ENCODE results near the gene FAAP20.

The FAAP20 gene

GRCh38 chr1:2199042-2199810 lies 4.7 kb upstream of the FAAP20 start:
- peaks cover 0 to 41% (median 35%) of the 10 kb centered on the region in 4 experiments for H3K4me1 ChIP-seq (ENCODE audit: control extremely low read depth in 1 of 4, control insufficient read depth in 4 of 4, insufficient read depth in 4 of 4, low read length in 3 of 4)
- ChIA-PET POLR2A (interaction anchor here (0.7 to 3.2 kb wide), 10 partner anchors 9 to 192 kb away, joined by 3 to 26 read pairs (median 4); partner anchors contain the start of genes MORN1, RER1 and SKI), CTCF (interaction anchor here (0.8 to 6.8 kb wide), 7 partner anchors 9 to 386 kb away, joined by 3 to 98 read pairs (median 4); no protein-coding TSS in a partner anchor)
- WGBS (ENCODE audit: insufficient coverage): 15% methylated on average over 20 of the region's 24 CpGs
- peak overlapping the region; percentile 32 to 85 (median 68) for H3K4me3 ChIP-seq (ENCODE audit: control insufficient read depth in 1 of 7, extremely low read depth in 1 of 7, insufficient read depth in 4 of 7, low read depth in 2 of 7, low read length in 6 of 7)
- H3K36me3 ChIP-seq (ENCODE audit: control insufficient read depth in 4 of 4, insufficient read depth in 4 of 4, low read length in 3 of 4): no peaks in the 10 kb centered on the region
- peak; percentile 83 to 92 (median 90) for DNase-seq
- H3K27ac ChIP-seq (ENCODE audit: insufficient read depth in 1 of 2, low read depth in 1 of 2, low read length in 2 of 2, poor library complexity in 1 of 2, severe bottlenecking in 2 of 2): peak overlapping the region; percentile 54 to 76
- H3K27me3 ChIP-seq (replicated peaks in 2 of 5; ENCODE audit: control insufficient read depth in 4 of 5, insufficient read depth in 5 of 5, low read length in 4 of 5): no peaks in the 10 kb centered on the region
- no peaks in the 10 kb centered on the region for H3K9me3 ChIP-seq (ENCODE audit: control extremely low read depth in 1 of 5, control insufficient read depth in 4 of 5, insufficient read depth in 2 of 5, low read depth in 1 of 5, low read length in 4 of 5)

- 94% methylated on average over 11 of the region's 11 CpGs for WGBS (ENCODE audit: insufficient coverage)
- Histone ChIP-seq H3K27ac (ENCODE audit: insufficient read depth in 1 of 2, low read depth in 1 of 2, low read length in 2 of 2, poor library complexity in 1 of 2, severe bottlenecking in 2 of 2) (peak overlapping the region in 1 of 2 experiments; percentile 63), H3K36me3 (ENCODE audit: control insufficient read depth in 4 of 4, insufficient read depth in 4 of 4, low read length in 3 of 4) (no peaks in the 10 kb centered on the region), H3K4me1 (ENCODE audit: control extremely low read depth in 1 of 4, control insufficient read depth in 4 of 4, insufficient read depth in 4 of 4, low read length in 3 of 4) (peaks cover 0 to 40% (median 33%) of the 10 kb centered on the region in 4 experiments), H3K9me3 (ENCODE audit: control extremely low read depth in 1 of 5, control insufficient read depth in 4 of 5, insufficient read depth in 2 of 5, low read depth in 1 of 5, low read length in 4 of 5) (no peaks in the 10 kb centered on the region), H3K4me3 (ENCODE audit: control insufficient read depth in 1 of 7, extremely low read depth in 1 of 7, insufficient read depth in 4 of 7, low read depth in 2 of 7, low read length in 6 of 7) (peak overlapping the region in 1 of 7 experiments; percentile 24), H3K27me3 (replicated peaks in 2 of 5; ENCODE audit: control insufficient read depth in 4 of 5, insufficient read depth in 5 of 5, low read length in 4 of 5) (no peaks in the 10 kb centered on the region)
- POLR2A ChIA-PET: interaction anchor here (0.7 to 3.2 kb wide), 8 partner anchors 9 to 183 kb away, joined by 3 to 26 read pairs (median 3); partner anchors contain the start of gene SKI
- CTCF ChIA-PET: interaction anchor here (0.8 to 6.8 kb wide), 5 partner anchors 10 to 387 kb away, joined by 3 to 98 read pairs (median 4); no protein-coding TSS in a partner anchor
- no peak for DNase-seq
Observed at GRCh38 chr1:2198571-2198970, 4.0 kb upstream of the FAAP20 start.

- 96% methylated on average over 7 of the region's 10 CpGs for WGBS (ENCODE audit: insufficient coverage)
- Histone ChIP-seq H3K36me3 (ENCODE audit: control insufficient read depth in 4 of 4, insufficient read depth in 4 of 4, low read length in 3 of 4) (peaks cover 0 to 2% (median 0%) of the 10 kb centered on the region in 4 experiments), H3K4me1 (ENCODE audit: control extremely low read depth in 1 of 4, control insufficient read depth in 4 of 4, insufficient read depth in 4 of 4, low read length in 3 of 4) (peaks cover 0 to 43% (median 34%) of the 10 kb centered on the region in 4 experiments), H3K27ac (ENCODE audit: insufficient read depth in 1 of 2, low read depth in 1 of 2, low read length in 2 of 2, poor library complexity in 1 of 2, severe bottlenecking in 2 of 2) (no peak overlapping the region), H3K9me3 (ENCODE audit: control extremely low read depth in 1 of 5, control insufficient read depth in 4 of 5, insufficient read depth in 2 of 5, low read depth in 1 of 5, low read length in 4 of 5) (no peaks in the 10 kb centered on the region), H3K4me3 (ENCODE audit: control insufficient read depth in 1 of 7, extremely low read depth in 1 of 7, insufficient read depth in 4 of 7, low read depth in 2 of 7, low read length in 6 of 7) (no peak overlapping the region), H3K27me3 (replicated peaks in 2 of 5; ENCODE audit: control insufficient read depth in 4 of 5, insufficient read depth in 5 of 5, low read length in 4 of 5) (no peaks in the 10 kb centered on the region)
- ChIA-PET CTCF (interaction anchor here (1.0 to 6.8 kb wide), 2 partner anchors 40 to 184 kb away, joined by 5 to 98 read pairs; no protein-coding TSS in a partner anchor), POLR2A (interaction anchor here (3.2 kb wide), 1 partner anchor 31 kb away, joined by 26 read pairs; the partner anchor contains the start of gene SKI)
- DNase-seq: no peak
Observed at GRCh38 chr1:2197707-2198165, 3.2 kb upstream of the FAAP20 start.

GRCh38 chr1:2196901-2197638 lies 2.5 kb upstream of the FAAP20 start:
- Histone ChIP-seq H3K36me3 (ENCODE audit: control insufficient read depth in 4 of 4, insufficient read depth in 4 of 4, low read length in 3 of 4) (peaks cover 0 to 3% (median 1%) of the 10 kb centered on the region in 4 experiments), H3K4me1 (ENCODE audit: control extremely low read depth in 1 of 4, control insufficient read depth in 4 of 4, insufficient read depth in 4 of 4, low read length in 3 of 4) (peaks cover 0 to 43% (median 34%) of the 10 kb centered on the region in 4 experiments), H3K9me3 (ENCODE audit: control extremely low read depth in 1 of 5, control insufficient read depth in 4 of 5, insufficient read depth in 2 of 5, low read depth in 1 of 5, low read length in 4 of 5) (no peaks in the 10 kb centered on the region), H3K27ac (ENCODE audit: insufficient read depth in 1 of 2, low read depth in 1 of 2, low read length in 2 of 2, poor library complexity in 1 of 2, severe bottlenecking in 2 of 2) (no peak overlapping the region), H3K4me3 (ENCODE audit: control insufficient read depth in 1 of 7, extremely low read depth in 1 of 7, insufficient read depth in 4 of 7, low read depth in 2 of 7, low read length in 6 of 7) (no peak overlapping the region), H3K27me3 (replicated peaks in 2 of 5; ENCODE audit: control insufficient read depth in 4 of 5, insufficient read depth in 5 of 5, low read length in 4 of 5) (no peaks in the 10 kb centered on the region)
- ChIA-PET POLR2A (no interaction called here), CTCF (interaction anchor here (1.0 to 6.8 kb wide), 5 partner anchors 15 to 350 kb away, joined by 3 to 98 read pairs (median 5); no protein-coding TSS in a partner anchor)
- DNase-seq: no peak
- WGBS (ENCODE audit: insufficient coverage): 97% methylated on average over 15 of the region's 17 CpGs

- ChIA-PET POLR2A (interaction anchor here (0.9 to 1.5 kb wide), 5 partner anchors 38 to 196 kb away, joined by 3 to 15 read pairs (median 4); partner anchors contain the start of genes MORN1 and RER1), CTCF (interaction anchor here (1.1 to 6.8 kb wide), 13 partner anchors 16 to 186 kb away, joined by 3 to 98 read pairs (median 5); partner anchors contain the start of gene SKI)
- no peaks in the 10 kb centered on the region for H3K27me3 ChIP-seq (replicated peaks in 2 of 5; ENCODE audit: control insufficient read depth in 4 of 5, insufficient read depth in 5 of 5, low read length in 4 of 5)
- peaks cover 0 to 43% (median 34%) of the 10 kb centered on the region in 4 experiments for H3K4me1 ChIP-seq (ENCODE audit: control extremely low read depth in 1 of 4, control insufficient read depth in 4 of 4, insufficient read depth in 4 of 4, low read length in 3 of 4)
- H3K4me3 ChIP-seq (ENCODE audit: control insufficient read depth in 1 of 7, extremely low read depth in 1 of 7, insufficient read depth in 4 of 7, low read depth in 2 of 7, low read length in 6 of 7): no peak overlapping the region
- H3K36me3 ChIP-seq (ENCODE audit: control insufficient read depth in 4 of 4, insufficient read depth in 4 of 4, low read length in 3 of 4): peaks cover 0 to 3% (median 1%) of the 10 kb centered on the region in 4 experiments
- H3K27ac ChIP-seq (ENCODE audit: insufficient read depth in 1 of 2, low read depth in 1 of 2, low read length in 2 of 2, poor library complexity in 1 of 2, severe bottlenecking in 2 of 2): peak overlapping the region in 1 of 2 experiments; percentile 86
- no peak for DNase-seq
- H3K9me3 ChIP-seq (ENCODE audit: control extremely low read depth in 1 of 5, control insufficient read depth in 4 of 5, insufficient read depth in 2 of 5, low read depth in 1 of 5, low read length in 4 of 5): no peaks in the 10 kb centered on the region
- 86% methylated on average over 11 of the region's 11 CpGs for WGBS (ENCODE audit: insufficient coverage)
Observed at GRCh38 chr1:2195785-2196184, 1.2 kb upstream of the FAAP20 start.

- Histone ChIP-seq H3K36me3 (ENCODE audit: control insufficient read depth in 4 of 4, insufficient read depth in 4 of 4, low read length in 3 of 4) (peaks cover 0 to 3% (median 1%) of the 10 kb centered on the region in 4 experiments), H3K27ac (ENCODE audit: insufficient read depth in 1 of 2, low read depth in 1 of 2, low read length in 2 of 2, poor library complexity in 1 of 2, severe bottlenecking in 2 of 2) (peak overlapping the region; percentile 58 to 86), H3K9me3 (ENCODE audit: control extremely low read depth in 1 of 5, control insufficient read depth in 4 of 5, insufficient read depth in 2 of 5, low read depth in 1 of 5, low read length in 4 of 5) (no peaks in the 10 kb centered on the region), H3K4me1 (ENCODE audit: control extremely low read depth in 1 of 4, control insufficient read depth in 4 of 4, insufficient read depth in 4 of 4, low read length in 3 of 4) (peaks cover 0 to 37% (median 35%) of the 10 kb centered on the region in 4 experiments), H3K27me3 (replicated peaks in 2 of 5; ENCODE audit: control insufficient read depth in 4 of 5, insufficient read depth in 5 of 5, low read length in 4 of 5) (no peaks in the 10 kb centered on the region), H3K4me3 (ENCODE audit: control insufficient read depth in 1 of 7, extremely low read depth in 1 of 7, insufficient read depth in 4 of 7, low read depth in 2 of 7, low read length in 6 of 7) (peak overlapping the region; percentile 28 to 83 (median 67))
- 2% methylated on average over 26 of the region's 35 CpGs for WGBS (ENCODE audit: insufficient coverage)
- ChIA-PET POLR2A (interaction anchor here (0.8 to 1.5 kb wide), 14 partner anchors 18 to 196 kb away, joined by 3 to 15 read pairs (median 4); partner anchors contain the start of genes MORN1, RER1 and SKI), CTCF (interaction anchor here (0.6 to 6.8 kb wide), 27 partner anchors 9 to 337 kb away, joined by 3 to 98 read pairs (median 3); partner anchors contain the start of gene SKI)
- peak; percentile 78 to 88 (median 88) for DNase-seq
Observed at GRCh38 chr1:2194898-2195673, 514 bp upstream of the FAAP20 start.
